NCI-H2029 (cell line): ENCODE measurements around the gene AGRP.
"Not testable (repeated sequence)": the region's sequence is repeated elsewhere in the genome, so short reads cannot be mapped to it uniquely, and the experiment has no call there.

Source experiments
- DNase-seq: peaks from one replicate; lab custom pipeline; 2025; lab: John Stamatoyannopoulos, UW

The AGRP gene

GRCh38 chr16:67504031-67505021, 21.0 kb upstream of the AGRP start:
- DNase-seq = no peak

- no peak for DNase-seq
Observed at GRCh38 chr16:67499106-67499505, 15.8 kb upstream of the AGRP start.

GRCh38 chr16:67490335-67491096, 7.2 kb upstream of the AGRP start:
- DNase-seq = no peak

GRCh38 chr16:67489401-67490083, 6.2 kb upstream of the AGRP start:
- no peak for DNase-seq

- not testable (repeated sequence) for DNase-seq
Observed at GRCh38 chr16:67487561-67487960, 4.2 kb upstream of the AGRP start.

- no peak for DNase-seq
Observed at GRCh38 chr16:67486805-67487204, 3.5 kb upstream of the AGRP start.

- no peak for DNase-seq
Observed at GRCh38 chr16:67483731-67484525, 581 bp upstream of the AGRP start.

- no peak for DNase-seq
Observed at GRCh38 chr16:67482233-67482924, 968 bp downstream of the AGRP start.

GRCh38 chr16:67481561-67482232, 1.6 kb downstream of the AGRP start:
- no peak for DNase-seq

GRCh38 chr16:67480833-67481560, 2.4 kb downstream of the AGRP start, which contains the start of gene ATP6V0D1:
Gene ATP6V0D1, minus strand, starts transcription at chr16:67481157. Its CDS starts 71 bp downstream, at chr16:67481086.
- DNase-seq = peak; percentile 87

GRCh38 chr16:67477960-67478554, 5.3 kb downstream of the AGRP start:
- DNase-seq = no peak

GRCh38 chr16:67474551-67475455, 8.5 kb downstream of the AGRP start:
- peak; percentile 46 for DNase-seq

- no peak for DNase-seq
Observed at GRCh38 chr16:67471758-67472384, 11.5 kb downstream of the AGRP start.

GRCh38 chr16:67470359-67470758, 13.0 kb downstream of the AGRP start:
- peak; percentile 66 for DNase-seq

GRCh38 chr16:67468731-67469130, 14.6 kb downstream of the AGRP start:
- DNase-seq = no peak

GRCh38 chr16:67466581-67466980, 16.8 kb downstream of the AGRP start:
- DNase-seq = no peak

GRCh38 chr16:67464565-67464964, 18.8 kb downstream of the AGRP start:
- no peak for DNase-seq

- DNase-seq = no peak
Observed at GRCh38 chr16:67463691-67464090, 19.7 kb downstream of the AGRP start.
